ENCODE measurements around the gene SUPT3H.

- TF ChIP-seq REST (IDR thresholded peaks at IDR 0.05; ENCODE audit: low read depth), result no peak
- TF ChIP-seq CREB1 (IDR thresholded peaks at IDR 0.05; ENCODE audit: low read depth), result no peak
- TF ChIP-seq EP300 (IDR thresholded peaks at IDR 0.05; ENCODE audit: borderline replicate concordance), result no peak
Measured at GRCh38 chr6:45148711-45149341, 228.9 kb downstream of the SUPT3H start.
